ENCODE results near the gene AMZ1. TPM values are rescaled to one million over a fixed set of nuclear protein-coding genes. Genes with fewer than 3 reads are reported as not detected.

The AMZ1 gene
- total RNA-seq, 1 experiment from 2014 or later: 0.74 TPM

- H3K27me3 ChIP-seq (ENCODE audit: insufficient read depth, low read length): no peaks in the 10 kb centered on the region
- no peak overlapping the region for H3T11ph ChIP-seq (ENCODE audit: low read length)
- no peak overlapping the region for H3K27ac Mint-ChIP-seq
- H3K4me2 ChIP-seq (ENCODE audit: insufficient read depth, insufficient read length, low read length): no peak overlapping the region
- no peaks in the 10 kb centered on the region for H4K20me1 ChIP-seq (ENCODE audit: control insufficient read depth, insufficient read depth, insufficient read length)
- H2BK120ac ChIP-seq (ENCODE audit: low read depth, low read length, poor library complexity, severe bottlenecking): no peak overlapping the region
- H3K23me2 ChIP-seq (ENCODE audit: insufficient read length, low read depth, low read length, poor library complexity, severe bottlenecking): no peaks in the 10 kb centered on the region
- no peak overlapping the region for H4K91ac ChIP-seq (ENCODE audit: insufficient read length, low read depth, low read length)
- H3K36me3 Mint-ChIP-seq (ENCODE audit: insufficient read depth in 1 of 3, low read depth in 3 of 3): peaks cover 23 to 47% (median 38%) of the 10 kb centered on the region in 3 experiments
- H3K4me1 Mint-ChIP-seq: peaks cover 0 to 3% of the 10 kb centered on the region in 2 experiments; a peak in 1 of 4 replicates
- no peak overlapping the region for H2BK12ac ChIP-seq (ENCODE audit: insufficient read length, low read depth, low read length)
- no peaks in the 10 kb centered on the region for H3K9me3 ChIP-seq (ENCODE audit: control insufficient read depth, low read depth, low read length)
- H4K5ac ChIP-seq (ENCODE audit: insufficient read length, low read depth, low read length): no peak overlapping the region
- H3K14ac ChIP-seq (ENCODE audit: insufficient read depth, low read length): no peak overlapping the region
- no peak overlapping the region for H2AFZ ChIP-seq (ENCODE audit: low read length)
- no peak overlapping the region for H2AK5ac ChIP-seq (ENCODE audit: insufficient read length, low read length)
- H2BK15ac ChIP-seq (ENCODE audit: low read depth, low read length): no peak overlapping the region
- H3K27ac ChIP-seq (ENCODE audit: insufficient read length, low read depth, low read length): no peak overlapping the region
- DNase-seq: no peak
- no peak overlapping the region for H3K56ac ChIP-seq (ENCODE audit: insufficient read length, low read depth, low read length)
- H3K23ac ChIP-seq (ENCODE audit: insufficient read length, low read depth, low read length): no peak overlapping the region
- no peak overlapping the region for H2BK20ac ChIP-seq (ENCODE audit: low read depth, low read length, poor library complexity, severe bottlenecking)
- WGBS (ENCODE audit: extremely low coverage, insufficient read length, low lambda C conversion rate): no CpG with 5 or more reads among the region's 5 CpGs
- no peaks in the 10 kb centered on the region; a peak in 1 of 5 replicates for H3K9me3 Mint-ChIP-seq
- no peak overlapping the region for H2BK5ac ChIP-seq (ENCODE audit: insufficient read length, low read length)
- H3K18ac ChIP-seq (ENCODE audit: insufficient read length, low read depth, low read length): no peak overlapping the region
- no peak for TF ChIP-seq CTCF (conservative IDR thresholded peaks at IDR 0.05)
- no peak overlapping the region for H3K4ac ChIP-seq (ENCODE audit: low read depth, low read length)
- H3K79me1 ChIP-seq (ENCODE audit: insufficient read depth, low read depth, low read length, poor library complexity, severe bottlenecking): no peaks in the 10 kb centered on the region
- H3K4me1 ChIP-seq (ENCODE audit: insufficient read depth, low read length): no peaks in the 10 kb centered on the region
- H4K8ac ChIP-seq (replicated peaks; ENCODE audit: insufficient read length, low read depth, low read length): no peak overlapping the region
- H3K9ac ChIP-seq (ENCODE audit: extremely low read depth, insufficient read length, low read length): no peak overlapping the region
- H3K79me2 ChIP-seq (ENCODE audit: insufficient read depth, low read length): no peaks in the 10 kb centered on the region
- H3K27me3 Mint-ChIP-seq (ENCODE audit: low read depth): no peaks in the 10 kb centered on the region
- H3K4me3 Mint-ChIP-seq: no peak overlapping the region
Observed at GRCh38 chr7:2654059-2654458, 33.9 kb upstream of the AMZ1 start.

Measured in H9 (cell line).